Testis (tissue), 2 donors: ENCODE data around the gene PYDC2.

ENCODE experiments used
- POLR2A ChIP-seq: fragments of 450-650 bp; IDR thresholded peaks from one replicate; pipeline ENCODE4 v1.6.1; 2017; ENCODE audit warnings: antibody characterized with exemption, mild to moderate bottlenecking, moderate library complexity
- TF ChIP-seq, protein P1 (sequence below), 3 experiments: fragments of 450-650 bp in 2 of 3; fragments of 200-600 bp in 1 of 3; sonication (generic) in 1 of 3; IDR thresholded peaks; one replicate each; pipeline ENCODE4 v1.5.1; 2016 to 2019; ENCODE audit warnings: antibody characterized with exemption in 3 of 3, mild to moderate bottlenecking in 2 of 3, moderate library complexity in 1 of 3

DNA sequence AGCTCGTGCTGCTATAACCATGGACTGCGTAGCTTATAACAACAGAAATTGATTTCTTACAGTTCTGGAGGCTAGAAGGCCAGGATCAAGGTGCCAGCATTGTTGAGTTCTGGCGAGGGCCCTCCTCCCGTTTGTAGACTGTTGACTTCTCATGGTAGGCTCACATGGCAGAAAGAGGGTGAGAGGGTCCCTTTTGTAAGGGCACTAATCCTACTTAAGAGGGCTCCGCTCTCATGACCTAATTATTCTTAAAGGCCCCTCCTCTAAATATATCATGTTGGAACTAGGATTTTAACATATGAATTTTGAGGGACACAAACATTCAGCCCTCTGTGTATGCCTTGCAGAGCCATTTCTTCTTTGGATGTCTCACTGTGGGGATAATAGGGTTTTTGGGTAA, 28.8 kb upstream of the PYDC2 start:
- TF ChIP-seq, protein P1, sequence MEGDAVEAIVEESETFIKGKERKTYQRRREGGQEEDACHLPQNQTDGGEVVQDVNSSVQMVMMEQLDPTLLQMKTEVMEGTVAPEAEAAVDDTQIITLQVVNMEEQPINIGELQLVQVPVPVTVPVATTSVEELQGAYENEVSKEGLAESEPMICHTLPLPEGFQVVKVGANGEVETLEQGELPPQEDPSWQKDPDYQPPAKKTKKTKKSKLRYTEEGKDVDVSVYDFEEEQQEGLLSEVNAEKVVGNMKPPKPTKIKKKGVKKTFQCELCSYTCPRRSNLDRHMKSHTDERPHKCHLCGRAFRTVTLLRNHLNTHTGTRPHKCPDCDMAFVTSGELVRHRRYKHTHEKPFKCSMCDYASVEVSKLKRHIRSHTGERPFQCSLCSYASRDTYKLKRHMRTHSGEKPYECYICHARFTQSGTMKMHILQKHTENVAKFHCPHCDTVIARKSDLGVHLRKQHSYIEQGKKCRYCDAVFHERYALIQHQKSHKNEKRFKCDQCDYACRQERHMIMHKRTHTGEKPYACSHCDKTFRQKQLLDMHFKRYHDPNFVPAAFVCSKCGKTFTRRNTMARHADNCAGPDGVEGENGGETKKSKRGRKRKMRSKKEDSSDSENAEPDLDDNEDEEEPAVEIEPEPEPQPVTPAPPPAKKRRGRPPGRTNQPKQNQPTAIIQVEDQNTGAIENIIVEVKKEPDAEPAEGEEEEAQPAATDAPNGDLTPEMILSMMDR (IDR thresholded peaks at IDR 0.05), result no peak
- TF ChIP-seq POLR2A, result no peak
